Loucy (cell line): ENCODE measurements around the gene TIMM22.

Experiments used
- CTCF ChIP-seq: fragments of 200-600 bp; sonication (generic); conservative IDR thresholded peaks from 2 replicates; pipeline ENCODE4 v1.5.1; 2014; ENCODE audit warnings: mild to moderate bottlenecking, antibody characterized with exemption, low read length
- EZH2phosphoT487 ChIP-seq: fragments of 200-600 bp; IDR thresholded peaks from 2 replicates; pipeline ENCODE4 v1.6.1; 2018; ENCODE audit warnings: antibody characterized with exemption, mild to moderate bottlenecking, moderate library complexity, borderline replicate concordance

GRCh38 chr17:953767-954166, 43.2 kb upstream of the TIMM22 start:
- TF ChIP-seq CTCF (no peak), EZH2phosphoT487 (no peak)
